ENCODE results near the gene OR14A16. TPM values are rescaled to one million over a fixed set of nuclear protein-coding genes. Genes with fewer than 3 reads are reported as not detected.

The OR14A16 gene
- total RNA-seq, 1 experiment from 2014 or later: not detected

DNA sequence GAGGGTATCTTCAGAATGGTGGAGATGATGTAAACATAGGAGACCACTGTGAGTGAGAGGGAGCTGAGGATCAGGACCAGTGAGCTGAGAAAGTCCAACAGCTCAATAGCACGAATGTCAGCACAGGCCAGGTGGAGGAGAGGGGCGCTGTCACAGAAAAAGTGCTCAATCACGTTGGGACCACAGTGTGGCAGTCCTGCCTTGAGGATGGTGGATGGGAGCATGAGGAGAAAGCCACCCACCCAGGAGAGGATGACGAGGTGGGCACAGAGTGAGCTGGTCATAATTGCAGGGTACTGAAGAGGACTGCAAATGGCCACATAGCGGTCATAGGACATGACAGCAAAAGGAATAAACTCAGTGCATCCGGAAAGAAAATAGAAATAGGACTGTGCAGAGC is 9.7 kb upstream of the OR14A16 start:
- TF ChIP-seq, protein P1, sequence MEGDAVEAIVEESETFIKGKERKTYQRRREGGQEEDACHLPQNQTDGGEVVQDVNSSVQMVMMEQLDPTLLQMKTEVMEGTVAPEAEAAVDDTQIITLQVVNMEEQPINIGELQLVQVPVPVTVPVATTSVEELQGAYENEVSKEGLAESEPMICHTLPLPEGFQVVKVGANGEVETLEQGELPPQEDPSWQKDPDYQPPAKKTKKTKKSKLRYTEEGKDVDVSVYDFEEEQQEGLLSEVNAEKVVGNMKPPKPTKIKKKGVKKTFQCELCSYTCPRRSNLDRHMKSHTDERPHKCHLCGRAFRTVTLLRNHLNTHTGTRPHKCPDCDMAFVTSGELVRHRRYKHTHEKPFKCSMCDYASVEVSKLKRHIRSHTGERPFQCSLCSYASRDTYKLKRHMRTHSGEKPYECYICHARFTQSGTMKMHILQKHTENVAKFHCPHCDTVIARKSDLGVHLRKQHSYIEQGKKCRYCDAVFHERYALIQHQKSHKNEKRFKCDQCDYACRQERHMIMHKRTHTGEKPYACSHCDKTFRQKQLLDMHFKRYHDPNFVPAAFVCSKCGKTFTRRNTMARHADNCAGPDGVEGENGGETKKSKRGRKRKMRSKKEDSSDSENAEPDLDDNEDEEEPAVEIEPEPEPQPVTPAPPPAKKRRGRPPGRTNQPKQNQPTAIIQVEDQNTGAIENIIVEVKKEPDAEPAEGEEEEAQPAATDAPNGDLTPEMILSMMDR (IDR thresholded peaks at IDR 0.05; ENCODE audit: insufficient read depth in 1 of 2, low read depth in 1 of 2, low read length in 1 of 2, severe bottlenecking in 1 of 2, unreplicated experiment in 1 of 2): no peak
- Mint-ChIP-seq H3K9me3 (ENCODE audit: unreplicated experiment) (peaks cover 19% of the 10 kb centered on the region), H3K27ac (ENCODE audit: unreplicated experiment) (no peak overlapping the region), H3K4me3 (ENCODE audit: unreplicated experiment) (no peak overlapping the region), H3K4me1 (ENCODE audit: low read depth, unreplicated experiment) (no peaks in the 10 kb centered on the region), H3K36me3 (ENCODE audit: insufficient read depth, unreplicated experiment) (peaks cover 5% of the 10 kb centered on the region), H3K27me3 (ENCODE audit: insufficient read depth, unreplicated experiment) (no peaks in the 10 kb centered on the region)
- DNase-seq: no peak
- H3K4me3 ChIP-seq (ENCODE audit: low read depth, low read length): no peak overlapping the region
- CTCF ChIA-PET: no interaction called here
- intact Hi-C loops (cut with micrococcal nuclease; ENCODE audit: unreplicated experiment): no loop called here
- no TSS peak for BruUV-seq (replicated peaks)
- POLR2A ChIA-PET: no interaction called here
- no peaks in the 10 kb centered on the region for H3K27me3 ChIP-seq (replicated peaks; ENCODE audit: control insufficient read depth, insufficient read depth, low read length)
- H3K9me3 ChIP-seq: no peaks in the 10 kb centered on the region
- H3K36me3 ChIP-seq (ENCODE audit: control insufficient read depth, insufficient read depth, low read length): no peaks in the 10 kb centered on the region
- no peaks in the 10 kb centered on the region for H3K4me1 ChIP-seq

DNA sequence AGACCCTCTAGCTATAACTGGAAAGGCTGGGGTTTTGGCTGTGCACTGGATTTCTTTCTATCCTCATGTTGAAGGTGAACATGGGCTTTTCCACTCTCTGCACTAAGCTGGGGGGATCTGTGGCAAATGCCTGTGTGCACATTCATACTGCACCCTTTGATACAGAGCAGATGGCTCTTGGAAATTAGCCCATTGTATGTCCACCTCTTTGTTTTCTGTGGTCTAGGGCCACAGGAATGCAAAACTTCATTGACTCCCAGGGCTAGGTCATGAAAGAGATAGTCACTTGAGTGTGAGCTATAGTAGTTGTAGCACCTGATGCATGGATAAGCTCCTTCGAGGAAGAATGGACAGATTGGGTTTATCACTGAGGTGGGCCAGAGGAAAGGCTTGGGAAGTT is 5.7 kb upstream of the OR14A16 start:
- no TSS peak for BruUV-seq (replicated peaks)
- no peak for DNase-seq
- H3K4me1 ChIP-seq: no peaks in the 10 kb centered on the region
- H3K4me3 ChIP-seq (ENCODE audit: low read depth, low read length): no peak overlapping the region
- H3K27ac Mint-ChIP-seq (ENCODE audit: unreplicated experiment): no peak overlapping the region
- H3K9me3 Mint-ChIP-seq (ENCODE audit: unreplicated experiment): no peaks in the 10 kb centered on the region
- ChIA-PET CTCF (no interaction called here), POLR2A (no interaction called here)
- H3K4me3 Mint-ChIP-seq (ENCODE audit: unreplicated experiment): no peak overlapping the region
- intact Hi-C loops (cut with micrococcal nuclease; ENCODE audit: unreplicated experiment): no loop called here
- H3K27me3 Mint-ChIP-seq (ENCODE audit: insufficient read depth, unreplicated experiment): no peaks in the 10 kb centered on the region
- H3K36me3 ChIP-seq (ENCODE audit: control insufficient read depth, insufficient read depth, low read length): no peaks in the 10 kb centered on the region
- peaks cover 5% of the 10 kb centered on the region for H3K36me3 Mint-ChIP-seq (ENCODE audit: insufficient read depth, unreplicated experiment)
- H3K9me3 ChIP-seq: no peaks in the 10 kb centered on the region
- TF ChIP-seq, protein P1 (IDR thresholded peaks at IDR 0.05; ENCODE audit: insufficient read depth in 1 of 2, low read depth in 1 of 2, low read length in 1 of 2, severe bottlenecking in 1 of 2, unreplicated experiment in 1 of 2): no peak
- no peaks in the 10 kb centered on the region for H3K4me1 Mint-ChIP-seq (ENCODE audit: low read depth, unreplicated experiment)
- no peaks in the 10 kb centered on the region for H3K27me3 ChIP-seq (replicated peaks; ENCODE audit: control insufficient read depth, insufficient read depth, low read length)

DNA sequence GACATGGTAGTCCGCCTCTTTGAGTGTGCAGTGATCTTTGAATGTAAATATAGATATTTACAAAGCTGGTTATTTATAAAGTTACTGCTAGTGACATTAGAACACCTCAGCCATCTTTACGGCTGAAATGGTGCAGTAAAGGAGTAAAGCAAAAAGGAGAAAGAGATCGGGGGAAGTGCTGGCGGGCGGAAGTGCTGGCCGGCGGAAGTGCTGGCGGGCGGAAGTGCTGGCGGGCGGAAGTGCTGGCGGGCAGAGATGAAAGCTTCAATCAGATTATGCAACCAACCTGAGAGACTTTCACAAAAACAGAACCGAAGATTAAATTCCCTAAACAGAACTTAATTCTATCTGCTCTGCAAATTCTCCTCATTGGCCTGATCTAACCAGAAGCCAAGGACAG is 1.4 kb upstream of the OR14A16 start:
- no peak overlapping the region for H3K4me3 Mint-ChIP-seq (ENCODE audit: unreplicated experiment)
- BruUV-seq (replicated peaks): no TSS peak
- CTCF ChIA-PET: no interaction called here
- no peak overlapping the region for H3K27ac Mint-ChIP-seq (ENCODE audit: unreplicated experiment)
- no peaks in the 10 kb centered on the region for H3K27me3 Mint-ChIP-seq (ENCODE audit: insufficient read depth, unreplicated experiment)
- H3K36me3 Mint-ChIP-seq (ENCODE audit: insufficient read depth, unreplicated experiment): no peaks in the 10 kb centered on the region
- intact Hi-C loops (cut with micrococcal nuclease; ENCODE audit: unreplicated experiment): no loop called here
- Histone ChIP-seq H3K36me3 (ENCODE audit: control insufficient read depth, insufficient read depth, low read length) (no peaks in the 10 kb centered on the region), H3K27me3 (replicated peaks; ENCODE audit: control insufficient read depth, insufficient read depth, low read length) (no peaks in the 10 kb centered on the region), H3K9me3 (no peaks in the 10 kb centered on the region), H3K4me1 (no peaks in the 10 kb centered on the region), H3K4me3 (ENCODE audit: low read depth, low read length) (no peak overlapping the region)
- H3K9me3 Mint-ChIP-seq (ENCODE audit: unreplicated experiment): no peaks in the 10 kb centered on the region
- POLR2A ChIA-PET: no interaction called here
- TF ChIP-seq, protein P1 (IDR thresholded peaks at IDR 0.05; ENCODE audit: insufficient read depth in 1 of 2, low read depth in 1 of 2, low read length in 1 of 2, severe bottlenecking in 1 of 2, unreplicated experiment in 1 of 2): no peak
- DNase-seq: no peak
- no peaks in the 10 kb centered on the region for H3K4me1 Mint-ChIP-seq (ENCODE audit: low read depth, unreplicated experiment)

Data from Caco-2 (cell line).